Mesendoderm (in vitro differentiated cells): Measurements from ENCODE around the gene SSBP2.

Experiments used
- DNase-seq: peaks from one replicate; pipeline ENCODE4 v3.0.0; 2013
- H2AK5ac ChIP-seq: 2 replicates; pipeline ENCODE4 v1.6.1; 2013; ENCODE audit warnings: low read length, inconsistent platforms
- H2BK120ac ChIP-seq: 2 replicates; pipeline ENCODE4 v1.6.1; 2013; ENCODE audit warnings: low read depth, mild to moderate bottlenecking, low read length, moderate library complexity, mixed read lengths
- H2BK15ac ChIP-seq: replicated peaks from 2 replicates; pipeline ENCODE4 v1.6.1; 2013; ENCODE audit warnings: low read depth, mild to moderate bottlenecking, moderate library complexity
- H2BK5ac ChIP-seq: 2 replicates; pipeline ENCODE4 v1.6.1; 2013; ENCODE audit warnings: low read length, inconsistent platforms
- H3K18ac ChIP-seq: 2 replicates; pipeline ENCODE4 v1.6.1; 2013; ENCODE audit warnings: mild to moderate bottlenecking, low read length, mixed read lengths
- H3K23ac ChIP-seq: one replicate; pipeline ENCODE4 v1.6.1; 2013; ENCODE audit warnings: low read length
- H3K27ac ChIP-seq: 2 replicates; pipeline ENCODE4 v1.5.1; 2013; ENCODE audit warnings: low read depth, mild to moderate bottlenecking, inconsistent platforms, low read length, moderate library complexity
- H3K27me3 ChIP-seq: 2 replicates; pipeline ENCODE4 v1.6.1; 2013; ENCODE audit warnings: low read length, control low read depth, mild to moderate bottlenecking, inconsistent platforms; ENCODE audit not compliant: insufficient read depth, poor library complexity
- H3K36me3 ChIP-seq: 2 replicates; pipeline ENCODE4 v1.6.1; 2013; ENCODE audit warnings: low read length, inconsistent platforms; ENCODE audit not compliant: control insufficient read depth, insufficient read depth
- H3K4ac ChIP-seq: one replicate; pipeline ENCODE4 v1.6.1; 2013; ENCODE audit warnings: low read depth, mild to moderate bottlenecking, low read length, moderate library complexity
- H3K4me1 ChIP-seq: 2 replicates; pipeline ENCODE4 v1.6.1; 2013; ENCODE audit warnings: low read depth, low read length, inconsistent platforms; ENCODE audit not compliant: control insufficient read depth
- H3K4me2 ChIP-seq: 2 replicates; pipeline ENCODE4 v1.6.1; 2013; ENCODE audit warnings: low read length
- H3K4me3 ChIP-seq: 2 replicates; pipeline ENCODE4 v1.5.1; 2013; ENCODE audit warnings: mild to moderate bottlenecking, low read length
- H3K56ac ChIP-seq: one replicate; pipeline ENCODE4 v1.6.1; 2013; ENCODE audit warnings: low read length
- H3K79me1 ChIP-seq: 2 replicates; pipeline ENCODE4 v1.6.1; 2013; ENCODE audit warnings: low read length, inconsistent platforms
- H3K79me2 ChIP-seq: 2 replicates; pipeline ENCODE4 v1.6.1; 2013; ENCODE audit warnings: mild to moderate bottlenecking, low read length; ENCODE audit not compliant: control insufficient read depth, insufficient read depth
- H3K9ac ChIP-seq: 2 replicates; pipeline ENCODE4 v1.6.1; 2013; ENCODE audit warnings: low read length, inconsistent platforms
- H4K5ac ChIP-seq: one replicate; pipeline ENCODE4 v1.6.1; 2013; ENCODE audit warnings: low read length
- H4K8ac ChIP-seq: one replicate; pipeline ENCODE4 v1.6.1; 2013; ENCODE audit warnings: low read depth, mild to moderate bottlenecking, control low read depth, low read length, moderate library complexity
- WGBS: extraction: QIAGEN DNeasy Blood & Tissue Kit; methylation state at CpG from one replicate; pipeline ENCODE4 v1.1.7; 2013; ENCODE audit warnings: low lambda C conversion rate, missing lambda C conversion rate; ENCODE audit not compliant: insufficient coverage; ENCODE audit errors: extremely low coverage; 5-methylcytosine and 5-hydroxymethylcytosine counted together

Gene SSBP2

DNA sequence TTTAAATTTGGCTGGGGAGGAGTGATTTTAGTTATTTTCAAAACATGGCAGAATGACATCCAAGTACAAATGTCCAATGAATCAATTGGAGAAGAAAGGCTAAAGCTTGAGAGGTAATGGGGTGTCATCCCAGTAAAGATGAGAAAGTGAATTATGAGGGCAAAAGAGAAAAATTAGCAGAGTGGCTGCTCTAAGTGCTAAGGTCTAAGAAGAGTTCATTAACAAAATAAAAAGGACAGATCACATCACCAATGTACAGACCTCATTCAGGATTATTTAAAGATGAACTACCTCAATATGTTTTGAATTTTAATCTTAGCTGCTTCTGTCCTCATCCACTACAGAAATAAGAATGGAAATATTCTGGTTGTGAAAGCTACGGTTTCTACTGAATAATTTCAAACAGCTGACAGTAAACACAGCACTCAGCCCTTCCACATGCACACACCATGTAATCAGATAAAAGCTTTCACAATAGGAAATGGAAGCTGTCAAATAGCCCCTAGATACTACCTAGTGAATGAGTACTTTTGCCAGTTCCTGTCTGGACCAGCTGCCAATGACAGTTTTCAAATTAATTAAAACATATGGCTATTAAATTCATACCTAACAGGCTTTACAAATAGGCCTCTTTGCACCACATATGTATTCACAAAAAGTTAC, 171.5 kb downstream of the SSBP2 start:
- Histone ChIP-seq H3K4me2 (no peak overlapping the region), H3K4me1 (no peaks in the 10 kb centered on the region), H3K79me2 (no peaks in the 10 kb centered on the region), H3K56ac (no peak overlapping the region), H3K79me1 (no peaks in the 10 kb centered on the region), H3K27ac (no peak overlapping the region), H4K8ac (no peak overlapping the region), H4K5ac (no peak overlapping the region), H3K27me3 (no peaks in the 10 kb centered on the region), H3K9ac (no peak overlapping the region), H3K4me3 (no peak overlapping the region), H3K4ac (no peak overlapping the region), H2BK15ac (no peak overlapping the region), H3K36me3 (no peaks in the 10 kb centered on the region), H2AK5ac (no peak overlapping the region), H3K23ac (no peak overlapping the region), H2BK5ac (no peak overlapping the region), H3K18ac (no peak overlapping the region), H2BK120ac (no peak overlapping the region)
- WGBS, result no CpG with 5 or more reads among the region's 1 CpG
- DNase-seq, result no peak

DNA sequence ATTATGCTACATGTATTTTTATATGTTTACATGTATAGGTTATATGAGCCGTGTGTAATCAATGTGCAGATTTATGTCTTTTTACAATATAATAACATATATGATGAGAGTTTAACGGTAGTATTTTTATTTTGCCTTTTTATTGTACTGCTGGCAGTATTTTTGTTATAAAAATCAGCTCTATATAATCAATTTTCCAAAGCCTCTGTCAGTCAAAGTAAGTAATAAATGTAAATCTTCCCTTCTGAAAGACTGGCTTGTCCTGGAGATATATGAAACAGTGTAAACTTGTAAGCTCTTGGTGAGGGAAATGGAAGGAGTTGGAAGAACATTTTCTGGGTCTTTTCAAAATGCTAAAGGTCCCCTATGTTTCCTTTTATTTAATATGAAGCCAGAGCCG, 173.8 kb downstream of the SSBP2 start:
- Histone ChIP-seq H3K23ac (no peak overlapping the region), H4K5ac (no peak overlapping the region), H3K4me2 (no peak overlapping the region), H3K27me3 (no peaks in the 10 kb centered on the region), H2BK120ac (no peak overlapping the region), H2AK5ac (no peak overlapping the region), H4K8ac (no peak overlapping the region), H3K18ac (no peak overlapping the region), H3K4me3 (no peak overlapping the region), H2BK5ac (no peak overlapping the region), H3K27ac (no peak overlapping the region), H3K4ac (no peak overlapping the region), H3K9ac (no peak overlapping the region), H3K4me1 (no peaks in the 10 kb centered on the region), H3K56ac (no peak overlapping the region), H3K79me2 (no peaks in the 10 kb centered on the region), H3K36me3 (no peaks in the 10 kb centered on the region), H3K79me1 (no peaks in the 10 kb centered on the region), H2BK15ac (no peak overlapping the region)
- no peak for DNase-seq
- no CpG with 5 or more reads among the region's 3 CpGs for WGBS

DNA sequence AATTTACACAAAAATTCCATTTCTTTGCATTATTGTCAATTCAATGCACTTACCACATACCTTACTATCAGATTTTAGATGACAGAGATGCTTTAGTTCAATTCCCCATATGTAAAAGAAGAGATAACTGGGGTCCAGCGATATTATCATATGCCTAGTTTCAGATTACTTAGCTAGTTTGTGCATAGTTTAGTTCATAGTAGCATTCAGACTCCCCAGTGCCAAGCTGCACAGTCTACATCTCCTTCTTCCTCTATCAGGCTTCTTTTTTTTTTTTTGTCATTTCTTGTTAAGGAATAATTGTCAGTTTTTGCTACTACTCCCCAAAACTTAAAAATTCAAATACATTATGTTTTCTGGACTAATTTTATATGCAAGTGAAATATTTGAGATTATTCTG, 175.0 kb downstream of the SSBP2 start:
- Histone ChIP-seq H2AK5ac (no peak overlapping the region), H3K27ac (no peak overlapping the region), H3K27me3 (no peaks in the 10 kb centered on the region), H3K4me2 (no peak overlapping the region), H3K9ac (no peak overlapping the region), H3K4me1 (no peaks in the 10 kb centered on the region), H4K8ac (no peak overlapping the region), H4K5ac (no peak overlapping the region), H3K4me3 (no peak overlapping the region), H3K79me2 (no peaks in the 10 kb centered on the region), H3K36me3 (no peaks in the 10 kb centered on the region), H3K4ac (no peak overlapping the region), H3K79me1 (no peaks in the 10 kb centered on the region), H2BK120ac (no peak overlapping the region), H3K23ac (no peak overlapping the region), H2BK15ac (no peak overlapping the region), H3K18ac (no peak overlapping the region), H2BK5ac (no peak overlapping the region), H3K56ac (no peak overlapping the region)
- WGBS, result no CpG with 5 or more reads among the region's 1 CpG
- no peak for DNase-seq

- H3K79me1 ChIP-seq, result no peaks in the 10 kb centered on the region
- no peak overlapping the region for H2BK15ac ChIP-seq
- H2BK120ac ChIP-seq, result no peak overlapping the region
- no peak overlapping the region for H2BK5ac ChIP-seq
- no peaks in the 10 kb centered on the region for H3K36me3 ChIP-seq
- no peaks in the 10 kb centered on the region for H3K27me3 ChIP-seq
- H3K4me1 ChIP-seq, result no peaks in the 10 kb centered on the region
- no peak overlapping the region for H3K23ac ChIP-seq
- H3K18ac ChIP-seq, result no peak overlapping the region
- no peaks in the 10 kb centered on the region for H3K79me2 ChIP-seq
- no peak overlapping the region for H4K5ac ChIP-seq
- H2AK5ac ChIP-seq, result no peak overlapping the region
- no peak overlapping the region for H3K9ac ChIP-seq
- H3K56ac ChIP-seq, result no peak overlapping the region
- no peak overlapping the region for H3K4ac ChIP-seq
- no peak overlapping the region for H3K27ac ChIP-seq
- H4K8ac ChIP-seq, result no peak overlapping the region
- H3K4me2 ChIP-seq, result no peak overlapping the region
- DNase-seq, result no peak
- no peak overlapping the region for H3K4me3 ChIP-seq
These were observed 178.7 kb downstream of the SSBP2 start for GRCh38 chr5:81572201-81572600.

DNA sequence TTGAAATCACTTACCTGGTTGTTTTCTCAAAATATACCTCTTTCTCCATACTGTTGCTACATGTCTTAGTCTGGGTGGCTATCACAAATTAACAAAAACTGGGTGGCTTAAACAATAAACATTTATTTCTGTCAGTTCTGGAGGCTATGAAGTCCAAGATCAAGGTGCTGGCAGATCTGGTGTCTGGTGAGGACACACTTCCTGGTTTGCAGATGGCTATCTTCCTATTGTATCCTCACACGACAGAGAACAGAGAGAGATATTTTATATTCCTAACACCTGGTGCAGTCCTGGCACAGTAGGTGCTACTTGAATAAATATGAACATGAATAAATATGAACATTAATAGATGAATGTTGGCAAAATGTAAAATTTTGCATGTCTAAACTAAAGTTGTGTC, 192.7 kb downstream of the SSBP2 start:
- no peak overlapping the region for H3K9ac ChIP-seq
- DNase-seq, result no peak
- no peak overlapping the region for H3K4me2 ChIP-seq
- no peak overlapping the region for H3K18ac ChIP-seq
- no peaks in the 10 kb centered on the region for H3K79me2 ChIP-seq
- no peak overlapping the region for H2BK5ac ChIP-seq
- H3K79me1 ChIP-seq, result no peaks in the 10 kb centered on the region
- no peaks in the 10 kb centered on the region for H3K36me3 ChIP-seq
- H2AK5ac ChIP-seq, result no peak overlapping the region
- no peak overlapping the region for H3K23ac ChIP-seq
- H4K5ac ChIP-seq, result no peak overlapping the region
- no peak overlapping the region for H2BK120ac ChIP-seq
- H3K27me3 ChIP-seq, result no peaks in the 10 kb centered on the region
- WGBS, result no CpG with 5 or more reads among the region's 1 CpG
- H3K4me1 ChIP-seq, result no peaks in the 10 kb centered on the region
- H3K4ac ChIP-seq, result no peak overlapping the region
- no peak overlapping the region for H2BK15ac ChIP-seq
- H4K8ac ChIP-seq, result no peak overlapping the region
- no peak overlapping the region for H3K27ac ChIP-seq
- H3K56ac ChIP-seq, result no peak overlapping the region
- H3K4me3 ChIP-seq, result no peak overlapping the region

DNA sequence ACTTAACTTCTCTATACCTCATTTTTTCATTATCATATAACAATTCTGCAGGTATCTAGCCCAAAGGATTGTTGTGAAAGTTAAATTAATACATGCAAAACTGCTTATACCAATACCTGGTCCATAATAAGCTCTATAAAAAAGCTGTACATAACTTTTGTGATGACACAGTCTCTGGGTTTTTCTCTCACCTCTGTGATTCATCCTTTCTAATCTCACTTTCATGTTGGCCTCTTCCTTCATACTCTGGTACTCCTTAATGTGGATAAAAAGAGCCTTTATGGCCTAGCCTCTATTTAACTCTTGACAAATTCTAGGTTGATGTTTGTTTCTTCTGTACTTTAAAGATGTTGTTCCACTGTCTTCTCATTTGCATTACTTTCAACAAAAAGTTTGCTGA, 194.1 kb downstream of the SSBP2 start:
- H3K4ac ChIP-seq, result no peak overlapping the region
- H3K4me3 ChIP-seq, result no peak overlapping the region
- H3K9ac ChIP-seq, result no peak overlapping the region
- H3K36me3 ChIP-seq, result no peaks in the 10 kb centered on the region
- H3K18ac ChIP-seq, result no peak overlapping the region
- H3K27ac ChIP-seq, result no peak overlapping the region
- H3K56ac ChIP-seq, result no peak overlapping the region
- H2AK5ac ChIP-seq, result no peak overlapping the region
- no peak overlapping the region for H4K8ac ChIP-seq
- H3K23ac ChIP-seq, result no peak overlapping the region
- DNase-seq, result no peak
- no peaks in the 10 kb centered on the region for H3K27me3 ChIP-seq
- H2BK5ac ChIP-seq, result no peak overlapping the region
- H3K4me1 ChIP-seq, result no peaks in the 10 kb centered on the region
- H2BK120ac ChIP-seq, result no peak overlapping the region
- no peak overlapping the region for H3K4me2 ChIP-seq
- H3K79me1 ChIP-seq, result no peaks in the 10 kb centered on the region
- H4K5ac ChIP-seq, result no peak overlapping the region
- H3K79me2 ChIP-seq, result no peaks in the 10 kb centered on the region
- no peak overlapping the region for H2BK15ac ChIP-seq
